Measurements from ENCODE around the gene KRT10.

DNA sequence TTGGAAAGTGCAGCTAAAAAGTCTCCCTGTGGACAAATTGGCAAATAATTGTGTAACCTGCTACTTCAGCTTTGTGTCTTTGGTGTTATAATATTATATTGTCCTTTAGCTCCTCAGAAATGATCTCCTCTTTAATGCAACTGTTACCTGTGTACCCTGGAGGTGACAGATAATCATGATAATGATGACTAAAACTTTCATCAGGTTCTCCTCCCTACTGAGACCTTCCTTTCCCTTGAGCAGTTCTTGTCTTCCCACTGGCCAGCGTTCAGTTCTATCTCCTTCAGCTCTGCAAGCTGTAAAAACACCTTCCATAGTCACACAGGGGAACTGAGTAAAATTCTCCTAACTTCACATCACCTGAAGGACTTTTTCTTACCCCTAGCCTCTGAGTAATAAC, 29.9 kb upstream of the KRT10 start:
- TF ChIP-seq EZH2 (IDR thresholded peaks at IDR 0.05; ENCODE audit: borderline replicate concordance, low read depth, low read length, severe bottlenecking), result no peak
- TF ChIP-seq CTCF (IDR thresholded peaks at IDR 0.05; ENCODE audit: borderline replicate concordance, extremely low read depth, low read length, poor library complexity, severe bottlenecking), result no peak

Measured in DND-41 (cell line).